PFSK-1 (cell line): ENCODE results near the gene SLC6A7.

Experiments used
- POLR2AphosphoS5 ChIP-seq: IDR thresholded peaks from 2 replicates; pipeline ENCODE4 v1.6.1; 2012; ENCODE audit warnings: low read depth, mild to moderate bottlenecking, control low read depth, low read length, moderate library complexity
- TAF1 ChIP-seq: IDR thresholded peaks from 2 replicates; pipeline ENCODE4 v1.6.1; 2012; ENCODE audit warnings: low read length, control low read depth, borderline replicate concordance; ENCODE audit not compliant: insufficient read depth

DNA sequence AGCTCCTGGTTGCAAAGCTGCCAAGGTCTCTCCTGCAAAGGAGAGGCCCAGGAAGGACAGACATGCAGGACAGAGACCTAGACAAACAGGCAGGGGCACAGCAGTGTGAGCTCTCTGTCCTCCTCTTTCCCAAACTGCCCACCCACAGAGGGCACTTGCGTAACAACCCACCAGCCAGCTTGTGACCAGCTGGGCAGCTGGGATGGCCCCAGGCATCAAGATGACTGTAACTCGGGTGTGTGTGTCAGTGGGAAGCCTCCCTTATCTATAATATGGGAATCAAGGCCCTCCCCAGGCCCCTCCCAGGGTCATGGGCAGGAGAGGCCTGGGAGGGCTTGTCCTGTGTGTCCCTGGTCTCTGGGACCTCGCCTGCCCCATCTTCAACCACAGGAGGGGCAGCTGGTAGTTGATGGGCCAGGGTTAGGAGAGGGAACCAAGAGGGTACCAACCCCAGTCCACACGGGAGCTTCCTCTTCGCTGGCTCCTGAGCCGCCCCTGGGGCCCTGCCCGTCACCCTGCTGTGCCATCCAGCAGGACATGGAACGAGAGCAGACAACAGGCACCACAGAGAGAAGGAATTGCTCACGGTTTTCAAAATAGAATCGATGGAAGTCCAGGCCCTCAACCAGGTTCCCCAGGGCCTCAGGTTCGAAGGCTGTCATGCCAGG lies 37.9 kb downstream of the SLC6A7 start:
- no peak for TF ChIP-seq TAF1
- TF ChIP-seq POLR2AphosphoS5, result no peak
